OCI-LY7 (cell line): ENCODE data around the gene DNAJC6. TPM values are rescaled to one million over a fixed set of nuclear protein-coding genes. Genes with fewer than 3 reads are reported as not detected.

Experiments
- BruUV-seq: library from RNA; stranded (reverse); fragments of 400-500 nt; replicated peaks from 2 replicates; lab custom pipeline; 2021; lab: Mats Ljungman, UMichigan
- CTCF ChIA-PET: fragments of 300-600 bp; sonication (Branson Sonifier 250); formaldehyde crosslinking; loops from one replicate; lab custom pipeline; 2022; ENCODE audit warnings: antibody characterized with exemption; ENCODE audit not compliant: unreplicated experiment; lab: Charles Lee
- POLR2A ChIA-PET: fragments of 300-600 bp; sonication (Branson Sonifier 250); formaldehyde crosslinking; loops from one replicate; lab custom pipeline; 2022; ENCODE audit warnings: antibody characterized with exemption; lab: Charles Lee
- DNase-seq: peaks from one replicate; pipeline ENCODE4 v3.0.0-alpha.2; 2015; ENCODE audit warnings: low spot score
- H2AFZ ChIP-seq: fragments of 200-600 bp; sonication (generic), shearing (Covaris generic); 2 replicates; pipeline ENCODE4 v1.6.1; 2014; ENCODE audit warnings: mild to moderate bottlenecking, antibody characterized with exemption, low read length, moderate library complexity
- H3K27ac ChIP-seq: fragments of 200-600 bp; sonication (generic); 2 replicates; pipeline ENCODE4 v1.5.1; 2014; ENCODE audit warnings: mixed run types, low read depth, mild to moderate bottlenecking, moderate library complexity, low read length, inconsistent platforms; ENCODE audit not compliant: poor library complexity, severe bottlenecking
- H3K36me3 ChIP-seq: fragments of 200-600 bp; sonication (generic); 2 replicates; pipeline ENCODE4 v1.6.1; 2014; ENCODE audit warnings: mild to moderate bottlenecking, antibody characterized with exemption, low read length, moderate library complexity, mixed read lengths; ENCODE audit not compliant: insufficient read depth
- H3K4me1 ChIP-seq: fragments of 200-600 bp; sonication (generic); 2 replicates; pipeline ENCODE4 v1.5.1; 2014; ENCODE audit warnings: mild to moderate bottlenecking, low read length; ENCODE audit not compliant: insufficient read depth, poor library complexity, severe bottlenecking
- H3K4me2 ChIP-seq: fragments of 200-600 bp; sonication (generic); 2 replicates; pipeline ENCODE4 v1.6.1; 2014; ENCODE audit warnings: mild to moderate bottlenecking, low read length
- H3K4me3 ChIP-seq: fragments of 200-600 bp; sonication (generic); 2 replicates; pipeline ENCODE4 v1.5.1; 2014; ENCODE audit warnings: mild to moderate bottlenecking, low read depth, low read length; ENCODE audit not compliant: poor library complexity, severe bottlenecking
- H3K79me2 ChIP-seq: fragments of 200-600 bp; sonication (generic); 2 replicates; pipeline ENCODE4 v1.6.1; 2016; ENCODE audit warnings: low read depth, mild to moderate bottlenecking, low read length, moderate library complexity, mixed read lengths; ENCODE audit not compliant: insufficient read depth
- H3K9me2 ChIP-seq: fragments of 200-600 bp; sonication (generic); 2 replicates; pipeline ENCODE4 v1.6.1; 2016; ENCODE audit warnings: mild to moderate bottlenecking, low read length, mixed read lengths; ENCODE audit not compliant: insufficient read depth
- H3K9me3 ChIP-seq: fragments of 200-600 bp; sonication (generic); 2 replicates; pipeline ENCODE4 v1.6.1; 2014; ENCODE audit warnings: mild to moderate bottlenecking, mixed run types, low read length, mixed read lengths
- H4K20me1 ChIP-seq: fragments of 200-600 bp; sonication (generic); 2 replicates; pipeline ENCODE4 v1.6.1; 2014; ENCODE audit warnings: mild to moderate bottlenecking, antibody characterized with exemption, low read length, moderate library complexity, mixed read lengths; ENCODE audit not compliant: insufficient read depth
- EZH2phosphoT487 ChIP-seq: fragments of 200-600 bp; sonication (generic); IDR thresholded peaks from 2 replicates; pipeline ENCODE4 v1.6.1; 2018; ENCODE audit warnings: low read depth, borderline replicate concordance, mild to moderate bottlenecking, mixed run types, antibody characterized with exemption, low read length, moderate library complexity, mixed read lengths
- intact Hi-C: fragments of 100-400 bp; cut with micrococcal nuclease; formaldehyde crosslinking; loops from one replicate; pipeline ENCODE4 v1.10.0; 2022; ENCODE audit not compliant: unreplicated experiment
- total RNA-seq, 2 experiments: library from RNA; depleted of rRNA in 1 of 2; stranded (reverse); fragments of >200 nt in 1 of 2; shearing (Covaris generic) in 1 of 2; gene quantifications; 2 replicates each; pipeline ENCODE4 v1.2.3, GENCODE V29; 2014 to 2022
- TF ChIP-seq, protein P1 (sequence below): fragments of 200-600 bp; sonication (generic); conservative IDR thresholded peaks from 2 replicates; pipeline ENCODE4 v1.5.1; 2014; ENCODE audit warnings: mild to moderate bottlenecking, antibody characterized with exemption, low read length, moderate library complexity, mixed read lengths

DNAJC6 gene
- total RNA-seq, 2 experiments from 2014 or later, result 6.6 to 10.2 TPM

- no peaks in the 10 kb centered on the region for H4K20me1 ChIP-seq
- ChIA-PET CTCF (no interaction called here), POLR2A (interaction anchor here (0.6 kb wide), 1 partner anchor 252 kb away, joined by 4 read pairs; no protein-coding TSS in a partner anchor)
- H3K9me3 ChIP-seq, result no peaks in the 10 kb centered on the region
- H3K4me1 ChIP-seq, result no peaks in the 10 kb centered on the region
- TF ChIP-seq, protein P1, sequence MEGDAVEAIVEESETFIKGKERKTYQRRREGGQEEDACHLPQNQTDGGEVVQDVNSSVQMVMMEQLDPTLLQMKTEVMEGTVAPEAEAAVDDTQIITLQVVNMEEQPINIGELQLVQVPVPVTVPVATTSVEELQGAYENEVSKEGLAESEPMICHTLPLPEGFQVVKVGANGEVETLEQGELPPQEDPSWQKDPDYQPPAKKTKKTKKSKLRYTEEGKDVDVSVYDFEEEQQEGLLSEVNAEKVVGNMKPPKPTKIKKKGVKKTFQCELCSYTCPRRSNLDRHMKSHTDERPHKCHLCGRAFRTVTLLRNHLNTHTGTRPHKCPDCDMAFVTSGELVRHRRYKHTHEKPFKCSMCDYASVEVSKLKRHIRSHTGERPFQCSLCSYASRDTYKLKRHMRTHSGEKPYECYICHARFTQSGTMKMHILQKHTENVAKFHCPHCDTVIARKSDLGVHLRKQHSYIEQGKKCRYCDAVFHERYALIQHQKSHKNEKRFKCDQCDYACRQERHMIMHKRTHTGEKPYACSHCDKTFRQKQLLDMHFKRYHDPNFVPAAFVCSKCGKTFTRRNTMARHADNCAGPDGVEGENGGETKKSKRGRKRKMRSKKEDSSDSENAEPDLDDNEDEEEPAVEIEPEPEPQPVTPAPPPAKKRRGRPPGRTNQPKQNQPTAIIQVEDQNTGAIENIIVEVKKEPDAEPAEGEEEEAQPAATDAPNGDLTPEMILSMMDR, result no peak
- TF ChIP-seq EZH2phosphoT487, result no peak
- no peak overlapping the region for H2AFZ ChIP-seq
- intact Hi-C loops, result no loop called here
- no peaks in the 10 kb centered on the region for H3K9me2 ChIP-seq
- H3K36me3 ChIP-seq, result no peaks in the 10 kb centered on the region
- BruUV-seq, result no TSS peak
- no peak overlapping the region for H3K4me3 ChIP-seq
- H3K79me2 ChIP-seq, result no peaks in the 10 kb centered on the region
- no peak overlapping the region for H3K4me2 ChIP-seq
- no peak for DNase-seq
- H3K27ac ChIP-seq, result no peak overlapping the region
These were observed 133.1 kb downstream of the DNAJC6 start for GRCh38 chr1:65442442-65442841.

DNA sequence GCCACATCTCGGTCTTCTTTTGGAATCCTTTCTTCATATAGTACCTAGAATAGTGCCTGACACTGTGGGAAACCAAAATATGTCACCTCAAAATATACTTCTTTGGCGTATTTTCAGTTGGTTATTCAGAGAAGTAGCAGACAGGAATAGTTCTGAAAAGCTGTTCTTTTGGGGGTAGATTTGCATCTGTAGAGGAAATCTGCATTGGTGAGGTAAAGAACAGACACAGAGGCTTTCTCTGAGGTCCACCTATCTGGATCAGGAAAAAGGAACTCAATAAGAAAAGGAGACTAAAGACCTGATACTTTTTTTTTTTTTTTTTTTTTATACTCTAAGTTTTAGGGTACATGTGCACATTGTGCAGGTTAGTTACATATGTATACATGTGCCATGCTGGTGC lies 134.3 kb downstream of the DNAJC6 start:
- H3K36me3 ChIP-seq, result no peaks in the 10 kb centered on the region
- H4K20me1 ChIP-seq, result no peaks in the 10 kb centered on the region
- intact Hi-C loops, result no loop called here
- H3K4me1 ChIP-seq, result no peaks in the 10 kb centered on the region
- H2AFZ ChIP-seq, result no peak overlapping the region
- no peak overlapping the region for H3K4me2 ChIP-seq
- H3K9me2 ChIP-seq, result no peaks in the 10 kb centered on the region
- no peak overlapping the region for H3K4me3 ChIP-seq
- H3K9me3 ChIP-seq, result no peaks in the 10 kb centered on the region
- POLR2A ChIA-PET, result no interaction called here
- no TSS peak for BruUV-seq
- TF ChIP-seq, protein P1, result no peak
- no peak for TF ChIP-seq EZH2phosphoT487
- CTCF ChIA-PET, result no interaction called here
- no peak overlapping the region for H3K27ac ChIP-seq
- DNase-seq, result no peak
- H3K79me2 ChIP-seq, result no peaks in the 10 kb centered on the region

- Histone ChIP-seq H3K27ac (no peak overlapping the region), H3K4me2 (no peak overlapping the region), H3K79me2 (no peaks in the 10 kb centered on the region), H2AFZ (no peak overlapping the region), H3K9me3 (no peaks in the 10 kb centered on the region), H3K9me2 (no peaks in the 10 kb centered on the region), H3K36me3 (no peaks in the 10 kb centered on the region), H3K4me1 (no peaks in the 10 kb centered on the region), H3K4me3 (no peak overlapping the region), H4K20me1 (no peaks in the 10 kb centered on the region)
- BruUV-seq, result no TSS peak
- ChIA-PET POLR2A (no interaction called here), CTCF (no interaction called here)
- intact Hi-C loops, result no loop called here
- no peak for DNase-seq
- TF ChIP-seq, protein P1, result no peak
- TF ChIP-seq EZH2phosphoT487, result no peak
These were observed 134.8 kb downstream of the DNAJC6 start for GRCh38 chr1:65444128-65444640.
